ENCODE measurements around the gene AKR1D1. TPM values are rescaled to one million over a fixed set of nuclear protein-coding genes. Genes with fewer than 3 reads are reported as not detected.

Gene AKR1D1
- polyA plus RNA-seq, 2 donors: not detected

DNA sequence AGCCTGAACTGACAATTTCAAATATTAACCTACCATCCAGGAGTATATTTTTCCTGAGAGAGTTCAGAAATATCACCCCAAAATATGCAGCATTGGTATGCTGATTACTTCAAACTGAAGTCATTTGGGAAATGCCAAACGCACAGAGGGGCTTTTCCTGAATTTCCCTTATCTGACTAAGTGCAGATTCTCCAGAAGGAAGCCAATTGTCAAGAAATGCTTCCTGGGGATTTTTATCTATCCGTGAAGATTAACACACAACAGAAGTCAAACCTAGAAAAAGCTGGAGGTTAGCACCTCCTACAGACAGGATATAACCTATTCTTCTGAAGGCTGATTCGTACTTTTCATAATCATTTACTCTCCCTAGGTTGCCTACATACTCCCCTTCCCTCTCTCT, 91.0 kb downstream of the AKR1D1 start:
- H3K36me3 ChIP-seq (ENCODE audit: control insufficient read depth in 2 of 2, insufficient read depth in 2 of 2, low read length in 1 of 2): no peaks in the 10 kb centered on the region
- H3K27ac ChIP-seq (ENCODE audit: low read depth in 2 of 2, low read length in 1 of 2): no peak overlapping the region
- H3K4me1 ChIP-seq (ENCODE audit: control insufficient read depth in 2 of 2, insufficient read depth in 2 of 2, low read length in 1 of 2): no peaks in the 10 kb centered on the region
- H3K27me3 ChIP-seq (ENCODE audit: control insufficient read depth in 1 of 2, insufficient read depth in 2 of 2, low read length in 2 of 2): no peaks in the 10 kb centered on the region
- H3K9me3 ChIP-seq (ENCODE audit: control insufficient read depth in 2 of 2, insufficient read depth in 1 of 2, low read depth in 1 of 2, low read length in 1 of 2): peaks cover 0 to 4% of the 10 kb centered on the region in 2 donors
- no peak overlapping the region for H3K4me3 ChIP-seq (ENCODE audit: low read depth in 1 of 2, low read length in 2 of 2)
- 48 to 62% methylated on average over 3 of the region's 3 CpGs for WGBS, 2 donors

- Histone ChIP-seq H3K4me1 (ENCODE audit: control insufficient read depth in 2 of 2, insufficient read depth in 2 of 2, low read length in 1 of 2) (no peaks in the 10 kb centered on the region), H3K9me3 (ENCODE audit: control insufficient read depth in 2 of 2, insufficient read depth in 1 of 2, low read depth in 1 of 2, low read length in 1 of 2) (peaks cover 0 to 4% of the 10 kb centered on the region in 2 donors), H3K27me3 (ENCODE audit: control insufficient read depth in 1 of 2, insufficient read depth in 2 of 2, low read length in 2 of 2) (no peaks in the 10 kb centered on the region), H3K27ac (ENCODE audit: low read depth in 2 of 2, low read length in 1 of 2) (no peak overlapping the region), H3K4me3 (ENCODE audit: low read depth in 1 of 2, low read length in 2 of 2) (no peak overlapping the region), H3K36me3 (ENCODE audit: control insufficient read depth in 2 of 2, insufficient read depth in 2 of 2, low read length in 1 of 2) (no peaks in the 10 kb centered on the region)
- 79 to 90% methylated on average over 1 of the region's 1 CpG for WGBS, 2 donors
These were observed 91.6 kb downstream of the AKR1D1 start for GRCh38 chr7:138167869-138168296.

Other genes with a start within 250 kb of the AKR1D1 start
- gene DGKI, start 229.5 kb upstream of the AKR1D1 start, polyA plus RNA-seq: under 1 TPM; 0.09 to 0.12 TPM
- gene CREB3L2, start 74.4 kb upstream of the AKR1D1 start, polyA plus RNA-seq: 1 to 10 TPM; 4.9 to 7.3 TPM